ENCODE data around the gene RTN4R. TPM values are rescaled to one million over a fixed set of nuclear protein-coding genes. Genes with fewer than 3 reads are reported as not detected.

Gene RTN4R
- total and polyA plus RNA-seq, 9 of the 15 experiments (the other 6 are each of a cell fraction or from before 2014, with no cell fraction given), result 0.04 to 2.8 (median 1.4) TPM; not detected in 3

DNA sequence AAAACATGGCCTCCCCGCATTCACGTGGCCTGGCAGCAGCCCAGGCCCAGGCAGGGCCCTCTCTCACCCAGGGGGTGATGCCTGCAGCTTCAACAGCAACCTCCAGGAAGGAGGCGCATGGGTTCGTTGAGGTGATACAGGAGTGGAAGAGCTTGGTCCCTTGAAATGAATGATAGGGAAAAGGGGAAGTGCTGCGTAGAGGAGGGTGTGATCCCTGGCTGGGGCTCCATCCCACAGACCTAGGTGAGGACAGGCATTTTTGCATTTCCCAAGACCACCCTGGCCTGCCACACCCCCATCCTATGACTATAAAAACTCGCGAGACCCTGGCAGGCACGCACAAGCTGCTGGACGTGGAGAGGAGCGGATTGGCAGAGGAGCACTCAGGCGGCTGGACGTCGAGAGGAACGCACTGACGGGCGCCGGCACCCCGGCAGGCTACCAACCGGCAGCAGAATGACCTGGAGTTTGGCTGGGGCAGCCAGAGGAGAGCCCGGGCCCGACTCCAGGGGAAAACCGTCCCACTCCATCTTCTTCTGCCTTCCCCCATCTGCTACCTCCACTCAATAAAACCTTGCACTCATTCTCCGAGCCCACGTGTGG lies 32.6 kb downstream of the RTN4R start (continued):
- TF ChIP-seq, protein P1, sequence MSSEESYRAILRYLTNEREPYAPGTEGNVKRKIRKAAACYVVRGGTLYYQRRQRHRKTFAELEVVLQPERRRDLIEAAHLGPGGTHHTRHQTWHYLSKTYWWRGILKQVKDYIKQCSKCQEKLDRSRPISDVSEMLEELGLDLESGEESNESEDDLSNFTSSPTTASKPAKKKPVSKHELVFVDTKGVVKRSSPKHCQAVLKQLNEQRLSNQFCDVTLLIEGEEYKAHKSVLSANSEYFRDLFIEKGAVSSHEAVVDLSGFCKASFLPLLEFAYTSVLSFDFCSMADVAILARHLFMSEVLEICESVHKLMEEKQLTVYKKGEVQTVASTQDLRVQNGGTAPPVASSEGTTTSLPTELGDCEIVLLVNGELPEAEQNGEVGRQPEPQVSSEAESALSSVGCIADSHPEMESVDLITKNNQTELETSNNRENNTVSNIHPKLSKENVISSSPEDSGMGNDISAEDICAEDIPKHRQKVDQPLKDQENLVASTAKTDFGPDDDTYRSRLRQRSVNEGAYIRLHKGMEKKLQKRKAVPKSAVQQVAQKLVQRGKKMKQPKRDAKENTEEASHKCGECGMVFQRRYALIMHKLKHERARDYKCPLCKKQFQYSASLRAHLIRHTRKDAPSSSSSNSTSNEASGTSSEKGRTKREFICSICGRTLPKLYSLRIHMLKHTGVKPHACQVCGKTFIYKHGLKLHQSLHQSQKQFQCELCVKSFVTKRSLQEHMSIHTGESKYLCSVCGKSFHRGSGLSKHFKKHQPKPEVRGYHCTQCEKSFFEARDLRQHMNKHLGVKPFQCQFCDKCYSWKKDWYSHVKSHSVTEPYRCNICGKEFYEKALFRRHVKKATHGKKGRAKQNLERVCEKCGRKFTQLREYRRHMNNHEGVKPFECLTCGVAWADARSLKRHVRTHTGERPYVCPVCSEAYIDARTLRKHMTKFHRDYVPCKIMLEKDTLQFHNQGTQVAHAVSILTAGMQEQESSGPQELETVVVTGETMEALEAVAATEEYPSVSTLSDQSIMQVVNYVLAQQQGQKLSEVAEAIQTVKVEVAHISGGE (CRISPR knock-in tag; IDR thresholded peaks at IDR 0.05), result 0 out of 6 replicates have a peak, but pooled peaks of 1 of the 3 experiments have one; percentile 14
- TF ChIP-seq ZNF384 (IDR thresholded peaks at IDR 0.05; ENCODE audit: low read depth, low read length) (no peak), MTF1 (CRISPR knock-in tag; IDR thresholded peaks at IDR 0.05; ENCODE audit: borderline replicate concordance) (no peak)
- TF ChIP-seq, protein P2, sequence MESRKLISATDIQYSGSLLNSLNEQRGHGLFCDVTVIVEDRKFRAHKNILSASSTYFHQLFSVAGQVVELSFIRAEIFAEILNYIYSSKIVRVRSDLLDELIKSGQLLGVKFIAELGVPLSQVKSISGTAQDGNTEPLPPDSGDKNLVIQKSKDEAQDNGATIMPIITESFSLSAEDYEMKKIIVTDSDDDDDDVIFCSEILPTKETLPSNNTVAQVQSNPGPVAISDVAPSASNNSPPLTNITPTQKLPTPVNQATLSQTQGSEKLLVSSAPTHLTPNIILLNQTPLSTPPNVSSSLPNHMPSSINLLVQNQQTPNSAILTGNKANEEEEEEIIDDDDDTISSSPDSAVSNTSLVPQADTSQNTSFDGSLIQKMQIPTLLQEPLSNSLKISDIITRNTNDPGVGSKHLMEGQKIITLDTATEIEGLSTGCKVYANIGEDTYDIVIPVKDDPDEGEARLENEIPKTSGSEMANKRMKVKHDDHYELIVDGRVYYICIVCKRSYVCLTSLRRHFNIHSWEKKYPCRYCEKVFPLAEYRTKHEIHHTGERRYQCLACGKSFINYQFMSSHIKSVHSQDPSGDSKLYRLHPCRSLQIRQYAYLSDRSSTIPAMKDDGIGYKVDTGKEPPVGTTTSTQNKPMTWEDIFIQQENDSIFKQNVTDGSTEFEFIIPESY (CRISPR knock-in tag; IDR thresholded peaks at IDR 0.05), result no peak
- TF ChIP-seq, protein P3, sequence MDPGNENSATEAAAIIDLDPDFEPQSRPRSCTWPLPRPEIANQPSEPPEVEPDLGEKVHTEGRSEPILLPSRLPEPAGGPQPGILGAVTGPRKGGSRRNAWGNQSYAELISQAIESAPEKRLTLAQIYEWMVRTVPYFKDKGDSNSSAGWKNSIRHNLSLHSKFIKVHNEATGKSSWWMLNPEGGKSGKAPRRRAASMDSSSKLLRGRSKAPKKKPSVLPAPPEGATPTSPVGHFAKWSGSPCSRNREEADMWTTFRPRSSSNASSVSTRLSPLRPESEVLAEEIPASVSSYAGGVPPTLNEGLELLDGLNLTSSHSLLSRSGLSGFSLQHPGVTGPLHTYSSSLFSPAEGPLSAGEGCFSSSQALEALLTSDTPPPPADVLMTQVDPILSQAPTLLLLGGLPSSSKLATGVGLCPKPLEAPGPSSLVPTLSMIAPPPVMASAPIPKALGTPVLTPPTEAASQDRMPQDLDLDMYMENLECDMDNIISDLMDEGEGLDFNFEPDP (CRISPR knock-in tag; IDR thresholded peaks at IDR 0.05), result 0 out of 2 replicates have a peak, but pooled peaks have one; percentile 70

Measured in K562 (cell line).